ENCODE measurements around the gene POLR2J2.
"Not testable (repeated sequence)": the region's sequence is repeated elsewhere in the genome, so short reads cannot be mapped to it uniquely, and the experiment has no call there.

POLR2J2 gene

GRCh38 chr7:102671166-102671955 is at the start of gene POLR2J2:
TSS of gene POLR2J2 (minus strand) at chr7:102671663. CDS start at chr7:102671601, 62 bp downstream.
- not testable (repeated sequence) for DNase-seq

GRCh38 chr7:102718491-102718890 is 47.0 kb upstream of the POLR2J2 start:
- DNase-seq: peak; percentile 41

GRCh38 chr7:102715718-102716117 is 44.3 kb upstream of the POLR2J2 start:
- DNase-seq: not testable (repeated sequence)

- DNase-seq: not testable (repeated sequence)
Measured at GRCh38 chr7:102714774-102715522, 43.5 kb upstream of the POLR2J2 start.

- not testable (repeated sequence) for DNase-seq
Measured at GRCh38 chr7:102713691-102714080, 42.2 kb upstream of the POLR2J2 start.

GRCh38 chr7:102713011-102713690 is 41.7 kb upstream of the POLR2J2 start:
- DNase-seq: not testable (repeated sequence)

GRCh38 chr7:102698962-102699750 is 27.7 kb upstream of the POLR2J2 start:
- not testable (repeated sequence) for DNase-seq

- DNase-seq: not testable (repeated sequence)
Measured at GRCh38 chr7:102697642-102698512, 26.4 kb upstream of the POLR2J2 start.

GRCh38 chr7:102696009-102696408 is 24.5 kb upstream of the POLR2J2 start:
- not testable (repeated sequence) for DNase-seq

- DNase-seq: not testable (repeated sequence)
Measured at GRCh38 chr7:102695033-102695552, 23.6 kb upstream of the POLR2J2 start.

- DNase-seq: not testable (repeated sequence)
Measured at GRCh38 chr7:102694008-102694407, 22.5 kb upstream of the POLR2J2 start.

GRCh38 chr7:102690602-102691001 is 19.1 kb upstream of the POLR2J2 start:
- DNase-seq: not testable (repeated sequence)

- not testable (repeated sequence) for DNase-seq
Measured at GRCh38 chr7:102689436-102690282, 18.2 kb upstream of the POLR2J2 start.

GRCh38 chr7:102688299-102689036 is 17.0 kb upstream of the POLR2J2 start:
- DNase-seq: not testable (repeated sequence)

GRCh38 chr7:102682560-102682959 is 11.1 kb upstream of the POLR2J2 start:
- not testable (repeated sequence) for DNase-seq

- DNase-seq: not testable (repeated sequence)
Measured at GRCh38 chr7:102680780-102681179, 9.3 kb upstream of the POLR2J2 start.

- not testable (repeated sequence) for DNase-seq
Measured at GRCh38 chr7:102675545-102675944, 4.1 kb upstream of the POLR2J2 start.

- not testable (repeated sequence) for DNase-seq
Measured at GRCh38 chr7:102673447-102674067, 2.1 kb upstream of the POLR2J2 start.

- not testable (repeated sequence) for DNase-seq
Measured at GRCh38 chr7:102671956-102672307, 469 bp upstream of the POLR2J2 start.

Data from NCI-H226 (cell line).